GM08714 (cell line): ENCODE measurements around the gene FBXO8.

Source experiments
- H3K4me3 ChIP-seq: fragments of 200-500 bp; sonication (Bioruptor generic); 2 replicates; pipeline ENCODE4 v1.5.1; 2014; ENCODE audit warnings: mild to moderate bottlenecking, low read length, inconsistent platforms
- ZNF274 ChIP-seq: IDR thresholded peaks from 2 replicates; pipeline ENCODE4 v1.6.1; 2012; ENCODE audit warnings: mild to moderate bottlenecking, low read depth, low read length

FBXO8 gene, protein sequence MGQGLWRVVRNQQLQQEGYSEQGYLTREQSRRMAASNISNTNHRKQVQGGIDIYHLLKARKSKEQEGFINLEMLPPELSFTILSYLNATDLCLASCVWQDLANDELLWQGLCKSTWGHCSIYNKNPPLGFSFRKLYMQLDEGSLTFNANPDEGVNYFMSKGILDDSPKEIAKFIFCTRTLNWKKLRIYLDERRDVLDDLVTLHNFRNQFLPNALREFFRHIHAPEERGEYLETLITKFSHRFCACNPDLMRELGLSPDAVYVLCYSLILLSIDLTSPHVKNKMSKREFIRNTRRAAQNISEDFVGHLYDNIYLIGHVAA

DNA sequence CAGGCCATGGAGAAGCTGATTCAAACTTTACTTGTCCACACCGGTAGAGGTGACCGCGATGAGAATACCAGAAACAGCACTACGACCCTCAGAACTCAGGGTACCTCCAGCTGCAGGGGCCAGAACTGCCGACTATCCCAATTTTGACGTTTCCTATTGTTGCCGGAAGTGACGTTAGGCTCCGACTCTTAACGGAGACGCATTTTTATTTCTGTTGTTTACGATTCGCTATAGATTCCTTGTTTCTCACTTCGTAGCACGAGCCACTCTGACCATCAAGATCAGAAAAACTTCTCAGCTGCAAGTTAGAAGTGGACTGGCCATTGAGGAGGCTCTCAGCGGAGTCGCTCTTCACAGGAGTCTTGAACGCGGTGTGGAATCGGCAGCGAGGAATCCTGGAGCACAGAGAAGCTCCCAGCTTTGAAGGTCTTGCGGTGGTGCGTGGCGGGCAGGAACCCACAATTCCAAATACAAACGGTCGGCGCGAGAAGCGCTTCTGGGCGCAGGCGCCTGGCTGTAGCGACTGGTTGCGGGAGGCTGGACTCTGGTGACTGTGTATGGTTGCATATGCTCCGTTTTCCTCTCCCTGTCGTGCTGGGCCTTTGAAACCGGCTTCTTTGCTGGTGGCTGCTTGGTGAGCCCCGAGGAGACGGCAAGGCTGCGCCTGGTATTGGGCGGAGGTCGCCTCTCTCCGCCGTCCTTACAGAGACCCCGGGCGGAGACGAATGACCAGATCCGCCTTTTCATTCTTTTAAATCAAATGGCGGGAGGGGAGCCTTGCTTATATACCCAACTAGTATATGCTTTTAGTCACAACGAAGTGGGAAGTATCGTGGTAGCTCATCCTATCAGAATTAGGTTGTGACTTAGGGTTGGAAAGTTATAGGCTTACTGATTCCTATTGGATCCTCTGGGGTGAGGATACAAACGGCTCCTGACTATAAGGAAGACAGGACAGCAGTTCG lies at the start of gene FBXO8, which contains the start of gene CEP44:
Gene FBXO8, minus strand, starts transcription at position 161 of the 965 bp plus-strand sequence. CDS start 20,575 bp downstream, outside the sequence.
Gene CEP44, plus strand, starts transcription at position 405 of the 965 bp plus-strand sequence. CDS start 15,211 bp downstream, outside the sequence.
- TF ChIP-seq ZNF274: no peak

DNA sequence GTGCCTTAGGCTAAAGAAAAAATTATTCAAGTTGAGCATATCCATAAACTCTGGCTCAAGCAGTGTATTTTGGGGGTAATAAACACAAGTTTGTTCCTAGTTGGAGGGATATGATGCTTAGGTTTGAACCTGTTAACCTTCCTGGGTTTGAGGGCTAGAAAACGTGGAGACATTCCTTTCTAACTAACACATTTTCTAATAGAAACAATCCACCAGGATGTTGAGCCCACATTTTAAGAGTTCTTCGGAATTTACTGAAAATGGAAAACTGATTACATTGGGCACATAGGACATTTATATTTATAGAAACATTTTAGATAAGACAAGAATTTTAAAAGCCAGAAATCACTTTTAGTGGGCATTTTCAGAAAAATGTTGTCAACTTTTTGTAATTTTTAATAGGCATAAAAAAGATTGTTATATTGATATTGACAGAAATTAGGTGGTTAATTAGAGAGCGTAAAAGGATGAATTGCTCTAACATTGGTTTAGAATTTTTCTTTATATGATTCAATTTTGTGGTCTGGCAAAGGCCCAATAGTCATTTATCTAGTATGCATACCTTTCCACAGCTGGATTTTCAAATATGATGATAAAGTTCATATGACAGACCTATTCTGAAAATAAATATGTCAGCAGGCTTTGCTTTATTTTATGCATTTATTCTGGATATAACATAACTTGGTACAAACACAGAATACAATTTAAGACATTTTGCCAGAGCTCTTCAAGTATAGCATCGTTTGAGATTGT lies 49.5 kb upstream of the FBXO8 start:
- H3K4me3 ChIP-seq: no peak overlapping the region
- TF ChIP-seq ZNF274: no peak

More for the DNA sequence above, at the start of gene FBXO8, which contains the start of gene CEP44:
- peak within 1 kb of the TSS; percentile 66 for H3K4me3 ChIP-seq

DNA sequence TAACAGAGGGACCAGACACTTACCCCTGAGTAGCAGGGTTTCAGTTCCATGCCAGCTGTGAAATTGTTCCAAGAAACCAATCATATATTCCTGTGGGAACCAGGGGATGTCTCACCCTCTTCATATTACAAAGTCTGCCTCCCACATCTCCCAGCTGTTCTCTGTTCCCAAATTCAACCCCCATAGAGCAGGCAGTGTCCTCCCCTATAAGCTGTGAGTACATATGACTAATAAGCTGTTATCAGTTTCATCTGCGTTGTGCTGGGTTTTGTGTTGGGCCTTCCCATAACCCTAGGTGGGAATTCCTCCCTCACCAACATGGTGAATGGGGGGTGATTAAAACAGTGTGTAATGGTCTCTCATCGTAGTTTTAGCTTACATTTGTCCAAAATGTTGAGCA lies 41.3 kb upstream of the FBXO8 start:
- TF ChIP-seq ZNF274: no peak

DNA sequence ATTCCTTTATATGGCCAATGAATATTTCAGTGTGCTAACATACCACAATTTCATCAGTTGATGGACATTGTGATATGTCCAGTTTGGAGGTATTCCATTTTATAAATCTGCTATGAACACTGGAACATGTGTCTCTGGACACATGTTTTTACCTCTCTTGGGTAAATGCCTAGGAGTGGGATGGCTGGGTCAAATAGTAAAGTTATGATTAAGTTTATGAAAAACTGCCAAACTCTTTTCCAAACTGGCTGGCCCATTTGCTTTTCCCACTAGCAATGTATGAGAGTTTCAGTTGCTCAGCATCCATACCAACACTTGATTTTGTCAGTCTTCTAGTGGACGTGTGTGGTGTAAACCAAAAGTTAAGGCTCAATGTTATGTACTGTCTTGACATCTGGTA lies 40.8 kb upstream of the FBXO8 start:
- TF ChIP-seq ZNF274: no peak
- H3K4me3 ChIP-seq: no peak overlapping the region

More for the DNA sequence above, 41.3 kb upstream of the FBXO8 start:
- H3K4me3 ChIP-seq: no peak overlapping the region

DNA sequence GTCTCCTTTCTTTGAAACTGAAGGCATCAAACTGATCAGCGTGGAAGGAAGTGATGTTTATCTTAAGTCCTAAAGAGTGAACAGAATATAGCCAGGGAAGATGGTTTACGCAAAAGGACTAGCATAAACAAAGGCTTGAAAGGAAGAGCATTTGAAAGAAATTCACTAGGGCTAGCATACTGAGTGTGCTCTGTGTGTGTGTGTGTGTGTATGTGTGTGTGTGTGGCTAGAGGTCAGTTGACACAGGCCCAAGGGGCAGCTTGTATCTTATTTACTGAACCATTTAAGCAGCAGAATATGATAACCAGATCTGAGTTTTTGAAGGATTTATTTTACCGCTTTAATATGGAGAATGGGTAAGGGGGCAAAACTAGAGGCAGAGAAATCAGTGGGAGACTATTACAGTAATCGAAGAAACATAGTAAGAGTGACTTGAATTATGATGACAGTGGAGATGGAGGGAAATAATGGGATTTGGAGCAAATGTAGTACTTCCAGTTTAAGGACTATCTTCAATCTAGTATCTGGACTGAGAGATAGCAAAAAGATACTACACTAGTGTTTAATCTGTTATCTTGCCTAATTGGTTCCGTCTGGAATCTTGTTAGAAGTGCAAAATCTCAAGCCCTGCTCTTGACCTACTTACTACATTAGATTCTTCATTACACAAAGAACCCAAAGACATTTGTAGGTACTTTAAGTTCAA lies 37.2 kb upstream of the FBXO8 start:
- H3K4me3 ChIP-seq: no peak overlapping the region
- TF ChIP-seq ZNF274: no peak

DNA sequence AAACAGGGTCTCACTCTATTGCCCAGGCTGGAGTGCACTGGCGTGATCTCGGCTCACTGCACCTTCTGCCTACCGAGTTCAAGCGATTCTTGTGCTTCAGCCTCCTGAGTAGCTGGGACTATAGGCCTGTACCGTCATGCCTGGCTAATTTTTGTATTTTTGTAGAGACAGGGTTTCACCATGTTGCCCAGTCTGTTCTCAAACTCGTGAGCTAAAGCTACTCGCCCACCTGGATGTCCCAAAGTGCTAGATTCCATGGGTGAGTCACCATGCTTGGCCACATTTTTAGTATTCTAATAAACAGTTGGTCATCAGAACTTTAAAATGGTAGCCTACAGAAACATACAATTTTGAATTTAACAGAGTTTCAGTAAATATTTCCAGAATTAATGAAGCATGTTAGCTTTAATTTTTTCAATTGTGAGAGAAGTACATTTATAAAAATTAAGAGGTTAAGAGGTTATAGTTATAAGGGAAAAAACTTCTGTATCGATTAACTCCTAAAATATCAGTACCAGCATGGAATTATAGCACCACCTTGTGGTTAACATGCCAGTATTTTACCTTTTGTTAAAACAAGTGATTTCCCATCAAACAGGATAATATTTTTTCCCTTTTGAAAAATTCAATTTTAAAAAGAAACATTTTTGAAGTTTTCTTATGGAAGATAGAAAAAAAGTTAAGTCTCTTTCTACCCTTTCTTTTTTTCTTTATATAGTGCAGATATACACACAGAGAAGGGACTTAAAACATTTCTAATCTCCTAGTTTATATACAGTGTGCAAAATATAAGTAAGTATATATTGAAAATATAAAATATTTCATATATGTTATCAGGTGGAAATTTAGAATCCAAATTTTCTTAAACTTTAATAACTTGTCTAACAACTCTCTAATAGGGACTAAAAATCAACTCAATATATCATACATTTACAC lies 35.6 kb upstream of the FBXO8 start:
- H3K4me3 ChIP-seq: no peak overlapping the region
- no peak for TF ChIP-seq ZNF274

DNA sequence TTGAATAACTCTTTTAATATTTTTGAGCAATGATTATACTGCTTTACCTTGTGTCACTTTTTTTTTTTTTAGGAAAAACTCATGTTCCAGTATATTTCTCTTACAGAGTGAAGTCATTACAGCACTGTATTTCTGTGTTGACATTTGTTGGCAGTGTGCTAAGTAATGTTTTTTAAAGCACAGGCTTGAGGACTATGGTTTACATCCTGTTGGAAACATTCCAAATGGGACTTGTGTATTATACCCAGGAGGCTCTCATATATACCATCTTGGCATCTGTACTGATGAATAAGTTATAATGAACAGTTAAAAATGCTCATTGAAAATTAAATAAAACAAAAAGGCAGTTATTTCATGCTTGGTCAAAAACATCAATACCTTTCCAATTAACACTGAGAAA lies 34.1 kb upstream of the FBXO8 start:
- H3K4me3 ChIP-seq: no peak overlapping the region
- no peak for TF ChIP-seq ZNF274

DNA sequence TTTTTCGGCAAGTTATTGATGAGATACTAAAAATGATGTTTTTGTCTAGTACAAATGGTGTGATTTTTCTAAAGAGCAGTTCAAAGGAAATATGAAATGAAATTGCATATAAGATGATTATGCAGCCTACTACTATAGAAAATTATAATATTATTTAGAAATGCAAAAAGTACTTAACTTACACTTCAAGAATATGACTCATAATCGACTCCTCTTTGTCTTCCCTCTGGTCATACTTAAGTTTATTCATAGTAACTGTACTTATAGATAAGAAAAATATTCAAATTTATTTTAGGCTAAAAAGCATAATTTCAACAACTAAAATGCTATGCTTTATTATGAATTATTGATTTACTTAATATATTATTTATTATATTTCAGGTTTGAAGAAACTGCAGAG lies 33.5 kb upstream of the FBXO8 start:
- no peak overlapping the region for H3K4me3 ChIP-seq
- TF ChIP-seq ZNF274: no peak

DNA sequence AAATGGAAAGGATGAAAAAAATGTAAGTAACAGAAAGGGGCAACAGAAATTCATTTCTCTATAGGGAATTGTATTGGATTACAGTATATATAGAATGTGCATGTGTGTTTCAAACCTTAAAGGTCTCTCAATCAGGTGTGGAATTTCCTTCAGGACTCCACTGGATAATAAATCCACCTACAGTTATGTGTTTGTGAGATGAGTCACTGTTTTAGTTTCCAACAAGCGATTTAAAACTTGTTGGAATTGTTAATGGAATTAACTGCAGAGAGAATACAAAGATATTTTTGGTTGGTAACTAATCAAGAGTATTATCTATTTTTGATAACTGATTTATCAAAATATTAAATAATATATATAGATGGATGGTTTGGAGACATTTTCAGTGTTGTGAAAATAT lies 33.1 kb upstream of the FBXO8 start:
- no peak for TF ChIP-seq ZNF274
- H3K4me3 ChIP-seq: no peak overlapping the region

DNA sequence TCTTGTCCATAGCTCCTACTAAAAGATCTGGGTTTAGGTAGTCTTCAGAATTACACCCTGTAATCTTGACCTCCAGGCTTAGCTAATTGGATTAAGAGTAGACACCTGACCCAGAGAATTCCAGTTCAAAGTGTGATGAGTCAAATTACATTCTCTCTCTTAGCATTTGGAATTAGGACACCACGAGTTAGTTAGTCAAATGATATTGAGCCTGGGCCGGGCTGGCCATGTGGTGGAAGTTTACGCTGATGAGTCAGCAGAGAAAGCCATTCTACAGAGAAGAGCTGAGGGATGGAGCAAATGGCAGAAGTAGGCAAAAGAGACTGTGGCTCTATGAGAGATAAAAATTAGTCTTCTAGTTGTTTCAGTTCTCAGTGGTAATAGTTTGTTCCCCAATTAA lies 31.3 kb upstream of the FBXO8 start:
- no peak overlapping the region for H3K4me3 ChIP-seq
- no peak for TF ChIP-seq ZNF274

DNA sequence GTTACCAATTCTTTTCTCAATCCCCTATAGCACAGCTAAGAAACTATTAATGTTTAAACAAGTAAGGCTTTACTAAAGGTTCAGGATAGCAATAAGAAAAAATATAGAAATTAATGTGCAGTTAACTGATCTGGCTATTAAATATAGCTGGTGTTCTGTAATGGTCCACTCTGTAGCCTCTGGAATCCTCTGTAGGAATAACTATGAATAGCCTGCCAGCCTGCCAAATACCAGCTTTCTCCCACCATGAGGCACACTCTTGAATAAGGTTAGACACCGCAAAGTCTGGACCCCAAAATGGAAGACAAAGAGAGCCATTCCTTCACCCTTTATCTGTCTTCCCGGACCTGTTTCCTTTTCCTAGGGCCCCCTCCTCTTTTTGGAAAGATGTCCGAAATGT lies 30.8 kb upstream of the FBXO8 start:
- H3K4me3 ChIP-seq: no peak overlapping the region
- no peak for TF ChIP-seq ZNF274

DNA sequence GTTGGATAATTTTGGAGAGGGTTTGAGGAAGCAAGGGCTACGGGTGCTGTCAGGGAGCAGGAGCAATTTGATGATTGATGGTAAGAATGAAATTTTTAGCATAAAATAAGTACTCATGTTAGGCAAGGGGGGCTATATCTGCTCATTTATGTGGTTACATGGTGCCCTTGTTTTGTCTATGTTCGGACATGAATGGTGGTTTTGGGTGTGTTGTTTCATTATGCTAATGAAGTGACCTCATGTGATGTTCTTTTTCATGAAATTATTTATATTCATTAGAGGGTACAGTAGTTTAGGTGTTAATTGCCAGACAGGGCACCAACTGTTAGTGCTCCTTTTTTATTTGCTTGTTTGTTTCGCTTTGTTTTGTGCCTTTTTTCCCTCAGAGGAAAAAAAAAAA lies 29.5 kb upstream of the FBXO8 start:
- TF ChIP-seq ZNF274: no peak
- no peak overlapping the region for H3K4me3 ChIP-seq
